Measurements from ENCODE around the gene ZSCAN5A.
"Not testable (repeated sequence)": the region's sequence is repeated elsewhere in the genome, so short reads cannot be mapped to it uniquely, and the experiment has no call there.

The ZSCAN5A gene

DNA sequence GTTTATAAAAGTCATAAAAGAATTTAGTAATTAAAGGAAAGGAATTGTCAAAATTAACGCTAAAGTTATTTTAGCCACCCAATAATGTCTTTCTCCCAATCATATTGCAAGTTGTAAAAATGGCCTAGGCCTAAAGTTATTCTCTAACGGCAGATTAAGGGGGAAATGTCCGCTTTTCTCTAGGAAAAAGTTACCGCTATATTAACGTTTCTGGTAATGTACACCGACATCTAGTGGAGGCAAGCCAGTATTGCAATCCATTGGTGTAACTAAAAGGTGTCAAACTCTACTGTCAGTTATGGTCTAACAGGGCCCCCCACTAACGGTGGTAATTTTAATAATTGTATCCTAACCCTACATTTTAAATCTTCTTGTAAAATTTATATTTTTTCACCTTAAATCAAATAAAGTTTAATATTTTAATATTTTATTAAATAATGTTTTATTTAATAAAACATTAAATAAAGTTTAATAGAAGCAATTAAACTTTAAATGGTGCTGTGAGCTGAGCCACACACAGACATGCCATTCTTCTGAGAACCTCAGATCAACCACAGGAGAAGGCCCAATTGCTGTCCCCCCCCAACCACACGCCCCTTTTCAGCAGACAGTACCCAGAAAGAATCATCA lies 35.9 kb upstream of the ZSCAN5A start:
- no peaks in the 10 kb centered on the region for H3K36me3 ChIP-seq (ENCODE audit: control insufficient read depth, insufficient read depth, low read length)
- H3K4ac ChIP-seq (ENCODE audit: low read depth, low read length) = no peak overlapping the region
- no peak overlapping the region for H2BK15ac ChIP-seq (replicated peaks; ENCODE audit: low read depth)
- H3K4me1 ChIP-seq (ENCODE audit: control insufficient read depth, low read depth, low read length) = no peaks in the 10 kb centered on the region
- H3K79me2 ChIP-seq (ENCODE audit: control insufficient read depth, insufficient read depth, low read length) = no peaks in the 10 kb centered on the region
- H3K27me3 ChIP-seq (ENCODE audit: insufficient read depth, low read length, poor library complexity) = no peaks in the 10 kb centered on the region
- H2BK120ac ChIP-seq (ENCODE audit: low read depth, low read length) = no peak overlapping the region
- no peaks in the 10 kb centered on the region for H3K79me1 ChIP-seq (ENCODE audit: low read length)
- no peak overlapping the region for H3K18ac ChIP-seq (ENCODE audit: low read length)
- peak; percentile 60 for DNase-seq
- no CpG with 5 or more reads among the region's 8 CpGs for WGBS (ENCODE audit: extremely low coverage, insufficient coverage, low lambda C conversion rate)
- no peak overlapping the region for H3K4me3 ChIP-seq (ENCODE audit: low read length)
- H3K27ac ChIP-seq (ENCODE audit: low read depth, low read length) = no peak overlapping the region
- no peak overlapping the region for H3K9ac ChIP-seq (ENCODE audit: low read length)
- H4K8ac ChIP-seq (ENCODE audit: low read depth, low read length) = no peak overlapping the region
- H2BK5ac ChIP-seq (ENCODE audit: low read length) = no peak overlapping the region
- no peak overlapping the region for H3K4me2 ChIP-seq (ENCODE audit: low read length)
- H3K23ac ChIP-seq (ENCODE audit: low read length) = no peak overlapping the region
- H3K56ac ChIP-seq (ENCODE audit: low read length) = no peak overlapping the region
- no peak overlapping the region for H2AK5ac ChIP-seq (ENCODE audit: low read length)
- H4K5ac ChIP-seq (ENCODE audit: low read length) = no peak overlapping the region

DNA sequence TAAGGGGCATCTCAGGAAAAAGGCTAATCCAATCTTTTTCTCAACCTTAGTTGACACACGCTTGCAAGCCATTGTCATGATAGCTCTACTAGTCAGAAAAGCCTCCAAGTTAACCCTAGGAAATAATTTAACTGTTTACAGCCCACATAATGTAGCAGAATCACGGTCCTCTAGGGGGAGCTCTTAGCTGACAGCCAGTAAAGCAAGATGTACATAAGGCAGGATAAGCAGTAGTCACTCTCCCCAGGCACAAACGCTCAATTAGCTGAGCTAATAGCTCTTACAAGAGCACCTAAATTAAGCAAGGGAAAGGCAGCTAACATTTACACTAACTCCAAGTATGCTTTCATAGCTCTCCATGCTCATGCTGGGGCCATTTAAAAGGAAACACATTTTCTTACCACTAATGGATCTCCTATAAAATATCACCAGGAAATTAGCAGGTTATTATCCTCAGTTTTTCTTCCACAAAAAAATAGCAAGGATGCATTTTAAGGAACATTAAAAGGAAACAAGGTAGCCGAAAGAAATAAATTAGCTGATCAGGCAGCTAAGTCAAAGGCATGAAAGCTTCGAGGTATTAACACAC lies 33.7 kb upstream of the ZSCAN5A start:
- no peak overlapping the region for H2BK120ac ChIP-seq (ENCODE audit: low read depth, low read length)
- no peaks in the 10 kb centered on the region for H3K4me1 ChIP-seq (ENCODE audit: control insufficient read depth, low read depth, low read length)
- H2AK5ac ChIP-seq (ENCODE audit: low read length) = no peak overlapping the region
- no peak overlapping the region for H3K18ac ChIP-seq (ENCODE audit: low read length)
- no peak overlapping the region for H4K8ac ChIP-seq (ENCODE audit: low read depth, low read length)
- H3K56ac ChIP-seq (ENCODE audit: low read length) = no peak overlapping the region
- WGBS (ENCODE audit: extremely low coverage, insufficient coverage, low lambda C conversion rate) = no CpG with 5 or more reads among the region's 5 CpGs
- no peak overlapping the region for H3K4me2 ChIP-seq (ENCODE audit: low read length)
- H3K79me1 ChIP-seq (ENCODE audit: low read length) = no peaks in the 10 kb centered on the region
- no peak overlapping the region for H3K27ac ChIP-seq (ENCODE audit: low read depth, low read length)
- H3K27me3 ChIP-seq (ENCODE audit: insufficient read depth, low read length, poor library complexity) = no peaks in the 10 kb centered on the region
- no peak overlapping the region for H4K5ac ChIP-seq (ENCODE audit: low read length)
- H3K36me3 ChIP-seq (ENCODE audit: control insufficient read depth, insufficient read depth, low read length) = no peaks in the 10 kb centered on the region
- no peak overlapping the region for H2BK15ac ChIP-seq (replicated peaks; ENCODE audit: low read depth)
- peak; percentile 50 for DNase-seq
- H3K79me2 ChIP-seq (ENCODE audit: control insufficient read depth, insufficient read depth, low read length) = no peaks in the 10 kb centered on the region
- H3K4ac ChIP-seq (ENCODE audit: low read depth, low read length) = no peak overlapping the region
- no peak overlapping the region for H2BK5ac ChIP-seq (ENCODE audit: low read length)
- no peak overlapping the region for H3K23ac ChIP-seq (ENCODE audit: low read length)
- no peak overlapping the region for H3K9ac ChIP-seq (ENCODE audit: low read length)
- no peak overlapping the region for H3K4me3 ChIP-seq (ENCODE audit: low read length)

DNA sequence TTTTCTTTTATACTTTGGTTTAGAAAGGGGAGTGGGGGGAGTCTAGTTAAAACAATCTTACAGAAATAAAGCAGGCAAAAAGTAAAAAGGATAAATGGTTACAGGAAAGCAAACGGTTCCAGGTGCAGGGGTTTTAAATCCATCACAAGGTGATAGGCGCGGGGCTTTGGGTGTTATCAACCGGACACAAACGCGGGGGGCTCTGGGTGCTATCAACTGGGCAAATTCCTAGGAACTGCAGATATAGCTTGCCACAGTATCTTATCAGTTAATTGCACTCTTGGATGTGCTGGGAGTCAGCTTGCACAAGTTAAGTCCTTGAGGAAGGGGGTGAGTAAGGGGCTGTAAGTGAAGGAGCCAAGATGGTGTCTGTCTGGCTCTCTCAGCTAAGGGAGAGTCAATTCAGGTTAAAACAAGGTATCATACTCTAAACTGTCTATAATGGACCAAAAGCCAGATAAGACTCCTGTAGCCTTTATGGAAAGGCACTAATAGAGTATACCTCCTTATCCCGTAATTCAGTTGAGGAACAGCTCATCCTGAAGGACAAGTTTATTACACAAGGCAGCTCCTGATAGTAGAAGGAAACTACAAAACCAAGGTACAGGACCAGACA lies 32.6 kb upstream of the ZSCAN5A start:
- WGBS (ENCODE audit: extremely low coverage, insufficient coverage, low lambda C conversion rate) = no CpG with 5 or more reads among the region's 7 CpGs
- no peaks in the 10 kb centered on the region for H3K36me3 ChIP-seq (ENCODE audit: control insufficient read depth, insufficient read depth, low read length)
- H4K5ac ChIP-seq (ENCODE audit: low read length) = no peak overlapping the region
- no peak overlapping the region for H3K56ac ChIP-seq (ENCODE audit: low read length)
- H2BK5ac ChIP-seq (ENCODE audit: low read length) = no peak overlapping the region
- H3K27ac ChIP-seq (ENCODE audit: low read depth, low read length) = no peak overlapping the region
- H3K18ac ChIP-seq (ENCODE audit: low read length) = no peak overlapping the region
- H2AK5ac ChIP-seq (ENCODE audit: low read length) = no peak overlapping the region
- no peak overlapping the region for H3K4me2 ChIP-seq (ENCODE audit: low read length)
- no peaks in the 10 kb centered on the region for H3K79me1 ChIP-seq (ENCODE audit: low read length)
- H3K4me1 ChIP-seq (ENCODE audit: control insufficient read depth, low read depth, low read length) = no peaks in the 10 kb centered on the region
- no peak overlapping the region for H3K9ac ChIP-seq (ENCODE audit: low read length)
- H3K79me2 ChIP-seq (ENCODE audit: control insufficient read depth, insufficient read depth, low read length) = no peaks in the 10 kb centered on the region
- H3K23ac ChIP-seq (ENCODE audit: low read length) = no peak overlapping the region
- H3K27me3 ChIP-seq (ENCODE audit: insufficient read depth, low read length, poor library complexity) = no peaks in the 10 kb centered on the region
- H3K4me3 ChIP-seq (ENCODE audit: low read length) = no peak overlapping the region
- H4K8ac ChIP-seq (ENCODE audit: low read depth, low read length) = no peak overlapping the region
- no peak overlapping the region for H3K4ac ChIP-seq (ENCODE audit: low read depth, low read length)
- no peak overlapping the region for H2BK15ac ChIP-seq (replicated peaks; ENCODE audit: low read depth)
- no peak overlapping the region for H2BK120ac ChIP-seq (ENCODE audit: low read depth, low read length)
- peak; percentile 21 for DNase-seq

DNA sequence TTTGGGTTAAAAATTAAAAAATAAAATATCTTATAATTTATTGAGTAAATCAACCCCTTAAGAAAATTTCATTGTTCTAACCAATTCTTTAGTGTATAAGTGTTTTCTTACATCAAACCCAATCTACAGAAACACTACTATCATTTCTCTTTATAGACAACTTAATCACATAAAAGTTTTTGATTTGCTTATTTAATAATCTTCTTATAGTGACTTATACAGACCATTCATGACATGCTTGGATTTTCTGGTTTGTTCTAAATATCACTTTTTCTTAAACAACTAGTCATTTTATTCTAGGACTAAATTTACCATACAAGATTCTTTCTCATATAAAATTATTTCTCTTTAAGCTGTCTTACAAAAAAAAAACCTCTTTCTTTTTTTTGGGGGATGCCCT lies 27.3 kb upstream of the ZSCAN5A start:
- no peak overlapping the region for H3K18ac ChIP-seq (ENCODE audit: low read length)
- no peaks in the 10 kb centered on the region for H3K79me2 ChIP-seq (ENCODE audit: control insufficient read depth, insufficient read depth, low read length)
- H3K4ac ChIP-seq (ENCODE audit: low read depth, low read length) = no peak overlapping the region
- H3K27ac ChIP-seq (ENCODE audit: low read depth, low read length) = no peak overlapping the region
- no peak overlapping the region for H3K4me3 ChIP-seq (ENCODE audit: low read length)
- no peak overlapping the region for H4K8ac ChIP-seq (ENCODE audit: low read depth, low read length)
- no peak overlapping the region for H2AK5ac ChIP-seq (ENCODE audit: low read length)
- DNase-seq = peak; percentile 24
- H3K27me3 ChIP-seq (ENCODE audit: insufficient read depth, low read length, poor library complexity) = no peaks in the 10 kb centered on the region
- no peaks in the 10 kb centered on the region for H3K79me1 ChIP-seq (ENCODE audit: low read length)
- no peak overlapping the region for H2BK5ac ChIP-seq (ENCODE audit: low read length)
- H3K9ac ChIP-seq (ENCODE audit: low read length) = no peak overlapping the region
- H3K23ac ChIP-seq (ENCODE audit: low read length) = no peak overlapping the region
- no peak overlapping the region for H2BK120ac ChIP-seq (ENCODE audit: low read depth, low read length)
- no peak overlapping the region for H3K4me2 ChIP-seq (ENCODE audit: low read length)
- no peak overlapping the region for H4K5ac ChIP-seq (ENCODE audit: low read length)
- no peaks in the 10 kb centered on the region for H3K4me1 ChIP-seq (ENCODE audit: control insufficient read depth, low read depth, low read length)
- H2BK15ac ChIP-seq (replicated peaks; ENCODE audit: low read depth) = no peak overlapping the region
- no peak overlapping the region for H3K56ac ChIP-seq (ENCODE audit: low read length)
- H3K36me3 ChIP-seq (ENCODE audit: control insufficient read depth, insufficient read depth, low read length) = no peaks in the 10 kb centered on the region

DNA sequence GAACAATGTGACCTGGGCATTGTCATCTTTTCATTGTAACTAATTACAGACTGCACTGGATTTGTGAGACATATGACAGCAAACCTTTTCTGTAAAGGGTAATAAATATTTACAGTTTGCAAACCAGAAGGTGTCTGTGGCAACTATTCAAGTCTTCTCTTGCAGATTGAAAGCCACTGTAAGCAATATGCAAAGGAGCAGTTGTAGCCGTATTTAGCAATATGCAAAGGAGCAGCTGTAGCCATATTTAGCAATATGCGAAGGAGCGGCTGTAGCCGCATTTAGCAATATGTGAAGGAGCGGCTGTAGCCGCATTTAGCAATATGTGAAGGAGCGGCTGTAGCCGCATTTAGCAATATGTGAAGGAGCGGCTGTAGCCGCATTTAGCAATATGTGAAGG lies 24.4 kb upstream of the ZSCAN5A start:
- no CpG with 5 or more reads among the region's 10 CpGs for WGBS (ENCODE audit: extremely low coverage, insufficient coverage, low lambda C conversion rate)
- H4K5ac ChIP-seq (ENCODE audit: low read length); H2BK120ac ChIP-seq (ENCODE audit: low read depth, low read length): not testable (repeated sequence)

More for the DNA sequence above, 24.4 kb upstream of the ZSCAN5A start:
- DNase-seq; H3K9ac ChIP-seq (ENCODE audit: low read length); H2BK5ac ChIP-seq (ENCODE audit: low read length); H3K36me3 ChIP-seq (ENCODE audit: control insufficient read depth, insufficient read depth, low read length); H3K79me2 ChIP-seq (ENCODE audit: control insufficient read depth, insufficient read depth, low read length); H3K4me3 ChIP-seq (ENCODE audit: low read length); H3K4ac ChIP-seq (ENCODE audit: low read depth, low read length); H2BK15ac ChIP-seq (replicated peaks; ENCODE audit: low read depth); H2AK5ac ChIP-seq (ENCODE audit: low read length); H3K18ac ChIP-seq (ENCODE audit: low read length); H3K79me1 ChIP-seq (ENCODE audit: low read length); H3K4me1 ChIP-seq (ENCODE audit: control insufficient read depth, low read depth, low read length); H4K8ac ChIP-seq (ENCODE audit: low read depth, low read length); H3K27me3 ChIP-seq (ENCODE audit: insufficient read depth, low read length, poor library complexity); H3K23ac ChIP-seq (ENCODE audit: low read length); H3K56ac ChIP-seq (ENCODE audit: low read length); H3K27ac ChIP-seq (ENCODE audit: low read depth, low read length); H3K4me2 ChIP-seq (ENCODE audit: low read length): not testable (repeated sequence)

All from mesendoderm (in vitro differentiated cells).